ENCODE measurements around the gene RAD17.
"Not testable (repeated sequence)": the region's sequence is repeated elsewhere in the genome, so short reads cannot be mapped to it uniquely, and the experiment has no call there.

Gene RAD17

GRCh38 chr5:69374911-69375446 lies 5.4 kb downstream of the RAD17 start:
- DNase-seq: no peak

GRCh38 chr5:69378376-69378775 lies 8.8 kb downstream of the RAD17 start:
- DNase-seq: no peak

GRCh38 chr5:69404659-69405330 lies 35.2 kb downstream of the RAD17 start:
- no peak for DNase-seq

GRCh38 chr5:69414885-69415583 lies 45.4 kb downstream of the RAD17 start, which contains the start of gene MARVELD2:
Gene MARVELD2 (plus strand): TSS chr5:69415116. CDS start chr5:69419386, 4,270 bp downstream.
- peak; percentile 87 to 97 (median 87) for DNase-seq

- peak in 2 of 3 experiments; percentile 50 to 64 for DNase-seq
Observed at GRCh38 chr5:69415584-69415958, 46.0 kb downstream of the RAD17 start.

GRCh38 chr5:69416180-69416579 lies 46.6 kb downstream of the RAD17 start:
- DNase-seq: peak in 2 of 3 experiments; percentile 34 to 51

GRCh38 chr5:69416699-69417098 lies 47.1 kb downstream of the RAD17 start:
- peak in 1 of 3 experiments; percentile 21 for DNase-seq

GRCh38 chr5:69418554-69418953 lies 48.9 kb downstream of the RAD17 start:
- no peak for DNase-seq

- no peak for DNase-seq
Observed at GRCh38 chr5:69431424-69432303, 62.0 kb downstream of the RAD17 start.

- DNase-seq: no peak
Observed at GRCh38 chr5:69432412-69433206, 63.0 kb downstream of the RAD17 start.

GRCh38 chr5:69435276-69435884 lies 65.8 kb downstream of the RAD17 start:
- DNase-seq: not testable (repeated sequence)

GRCh38 chr5:69444127-69444754 lies 74.6 kb downstream of the RAD17 start:
- no peak for DNase-seq

- DNase-seq: no peak
Observed at GRCh38 chr5:69449511-69449910, 79.9 kb downstream of the RAD17 start.

GRCh38 chr5:69450116-69450515 lies 80.5 kb downstream of the RAD17 start:
- DNase-seq: no peak

- not testable (repeated sequence) for DNase-seq
Observed at GRCh38 chr5:69450527-69450926, 80.9 kb downstream of the RAD17 start.

GRCh38 chr5:69451941-69452647 lies 82.5 kb downstream of the RAD17 start:
- DNase-seq: no peak

GRCh38 chr5:69453487-69453886 lies 83.9 kb downstream of the RAD17 start:
- not testable (repeated sequence) for DNase-seq

GRCh38 chr5:69454460-69455249 lies 85.0 kb downstream of the RAD17 start:
- no peak for DNase-seq

GRCh38 chr5:69455428-69455988 lies 85.9 kb downstream of the RAD17 start:
- not testable (repeated sequence) for DNase-seq

Measured in NCI-H1417 (cell line).